ENCODE measurements around the gene ENOPH1.

GRCh38 chr4:82433791-82434190 lies 3.4 kb downstream of the ENOPH1 start:
- no peak for TF ChIP-seq MYNN (tag by site-specific recombination; IDR thresholded peaks at IDR 0.05; ENCODE audit: borderline replicate concordance)
- TF ChIP-seq CTCF (tag by site-specific recombination; IDR thresholded peaks at IDR 0.05): no peak
- TF ChIP-seq ZNF341 (tag by site-specific recombination; IDR thresholded peaks at IDR 0.05; ENCODE audit: low read depth): no peak
- no peak for TF ChIP-seq MZF1 (tag by site-specific recombination; IDR thresholded peaks at IDR 0.05; ENCODE audit: borderline replicate concordance)
- no peak for TF ChIP-seq REST (tag by site-specific recombination; IDR thresholded peaks at IDR 0.05)
- no peak for TF ChIP-seq ZNF670 (tag by site-specific recombination; IDR thresholded peaks at IDR 0.05; ENCODE audit: low read depth)
- TF ChIP-seq ZNF248 (tag by site-specific recombination; IDR thresholded peaks at IDR 0.05): no peak

All from HEK293 (cell line).